ENCODE data around the gene TMEM201. TPM values are rescaled to one million over a fixed set of nuclear protein-coding genes. Genes with fewer than 3 reads are reported as not detected.

Gene TMEM201
- total and polyA plus RNA-seq, 9 of the 15 experiments (the other 6 are each of a cell fraction or from before 2014, with no cell fraction given) = 0.42 to 51.3 (median 7.4) TPM

DNA sequence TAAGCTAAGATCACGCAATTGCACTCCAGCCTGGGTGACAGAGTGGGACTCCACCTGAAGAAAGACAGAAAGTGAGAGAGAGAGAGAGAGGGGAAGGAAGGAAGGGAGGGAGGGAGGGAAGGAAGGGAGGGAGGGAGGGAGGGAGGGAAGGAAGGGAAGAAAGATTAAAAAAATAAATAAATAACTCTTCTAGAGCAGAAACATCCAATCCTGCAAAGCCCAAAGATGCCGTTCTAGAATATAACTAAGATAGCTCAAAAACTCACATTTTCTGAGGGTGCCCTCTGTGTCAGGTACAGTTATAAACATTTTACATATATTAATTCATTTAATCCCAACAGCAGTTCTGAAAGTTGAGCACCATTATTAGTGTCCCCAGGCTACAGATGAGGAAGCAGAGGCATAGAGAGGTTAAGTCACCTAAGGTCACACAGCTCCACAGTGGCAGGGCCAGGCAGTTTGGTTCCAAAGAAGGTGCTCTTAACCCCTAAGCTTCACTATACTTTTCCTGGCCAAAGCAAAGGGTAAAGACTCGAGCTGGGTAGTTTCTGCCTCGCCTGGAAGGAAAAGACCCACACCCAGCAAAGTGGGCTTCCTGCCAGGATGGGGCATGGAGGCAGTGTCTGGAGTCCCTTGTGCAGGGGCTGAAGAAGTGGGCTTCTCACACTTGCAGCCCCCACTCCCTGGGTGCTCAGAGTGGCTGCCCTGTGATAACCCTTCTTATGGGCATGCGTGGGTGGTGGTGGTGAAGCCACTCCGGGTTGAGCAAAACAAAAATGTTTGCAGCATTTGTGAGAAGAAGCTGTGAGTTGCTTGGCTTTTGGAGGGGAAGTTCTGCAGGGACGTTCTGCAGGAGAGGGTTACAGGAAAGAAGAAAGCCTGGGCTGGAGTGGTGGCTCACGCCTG is 54.9 kb downstream of the TMEM201 start (continued):
- TF ChIP-seq TAL1 (IDR thresholded peaks at IDR 0.05) (no peak), MEIS2 (IDR thresholded peaks at IDR 0.05; ENCODE audit: partially characterized antibody) (no peak), LCOR (CRISPR knock-in tag; IDR thresholded peaks at IDR 0.05) (no peak), ELF2 (CRISPR knock-in tag; IDR thresholded peaks at IDR 0.05) (no peak), C11orf30 (IDR thresholded peaks at IDR 0.05; ENCODE audit: low read depth) (no peak), TGIF2 (CRISPR knock-in tag; IDR thresholded peaks at IDR 0.05) (no peak), NFIC (IDR thresholded peaks at IDR 0.05) (peak; percentile 51; the same call in 1 of the 2 replicates), SIN3B (IDR thresholded peaks at IDR 0.05; ENCODE audit: low read depth) (no peak), ZNF445 (CRISPR knock-in tag; IDR thresholded peaks at IDR 0.05; ENCODE audit: low read depth) (no peak), PCBP1 (IDR thresholded peaks at IDR 0.05; ENCODE audit: low read depth, low read length, poor library complexity, severe bottlenecking) (peak; percentile 47), SMAD3 (CRISPR knock-in tag; conservative IDR thresholded peaks at IDR 0.05) (no peak), ESRRA (IDR thresholded peaks at IDR 0.05; ENCODE audit: borderline replicate concordance, low read depth) (peak; percentile 81), HNRNPK (IDR thresholded peaks at IDR 0.05; ENCODE audit: low read depth, low read length, poor library complexity, severe bottlenecking) (peak; percentile 74), NBN (IDR thresholded peaks at IDR 0.05; ENCODE audit: low read depth) (no peak), MEF2D (tag; conservative IDR thresholded peaks at IDR 0.05; ENCODE audit: low read depth) (no peak)
- TF ChIP-seq, protein P1, sequence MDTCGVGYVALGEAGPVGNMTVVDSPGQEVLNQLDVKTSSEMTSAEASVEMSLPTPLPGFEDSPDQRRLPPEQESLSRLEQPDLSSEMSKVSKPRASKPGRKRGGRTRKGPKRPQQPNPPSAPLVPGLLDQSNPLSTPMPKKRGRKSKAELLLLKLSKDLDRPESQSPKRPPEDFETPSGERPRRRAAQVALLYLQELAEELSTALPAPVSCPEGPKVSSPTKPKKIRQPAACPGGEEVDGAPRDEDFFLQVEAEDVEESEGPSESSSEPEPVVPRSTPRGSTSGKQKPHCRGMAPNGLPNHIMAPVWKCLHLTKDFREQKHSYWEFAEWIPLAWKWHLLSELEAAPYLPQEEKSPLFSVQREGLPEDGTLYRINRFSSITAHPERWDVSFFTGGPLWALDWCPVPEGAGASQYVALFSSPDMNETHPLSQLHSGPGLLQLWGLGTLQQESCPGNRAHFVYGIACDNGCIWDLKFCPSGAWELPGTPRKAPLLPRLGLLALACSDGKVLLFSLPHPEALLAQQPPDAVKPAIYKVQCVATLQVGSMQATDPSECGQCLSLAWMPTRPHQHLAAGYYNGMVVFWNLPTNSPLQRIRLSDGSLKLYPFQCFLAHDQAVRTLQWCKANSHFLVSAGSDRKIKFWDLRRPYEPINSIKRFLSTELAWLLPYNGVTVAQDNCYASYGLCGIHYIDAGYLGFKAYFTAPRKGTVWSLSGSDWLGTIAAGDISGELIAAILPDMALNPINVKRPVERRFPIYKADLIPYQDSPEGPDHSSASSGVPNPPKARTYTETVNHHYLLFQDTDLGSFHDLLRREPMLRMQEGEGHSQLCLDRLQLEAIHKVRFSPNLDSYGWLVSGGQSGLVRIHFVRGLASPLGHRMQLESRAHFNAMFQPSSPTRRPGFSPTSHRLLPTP (IDR thresholded peaks at IDR 0.05; ENCODE audit: borderline replicate concordance, extremely low read depth, insufficient read length) = no peak
- TF ChIP-seq, protein P2, sequence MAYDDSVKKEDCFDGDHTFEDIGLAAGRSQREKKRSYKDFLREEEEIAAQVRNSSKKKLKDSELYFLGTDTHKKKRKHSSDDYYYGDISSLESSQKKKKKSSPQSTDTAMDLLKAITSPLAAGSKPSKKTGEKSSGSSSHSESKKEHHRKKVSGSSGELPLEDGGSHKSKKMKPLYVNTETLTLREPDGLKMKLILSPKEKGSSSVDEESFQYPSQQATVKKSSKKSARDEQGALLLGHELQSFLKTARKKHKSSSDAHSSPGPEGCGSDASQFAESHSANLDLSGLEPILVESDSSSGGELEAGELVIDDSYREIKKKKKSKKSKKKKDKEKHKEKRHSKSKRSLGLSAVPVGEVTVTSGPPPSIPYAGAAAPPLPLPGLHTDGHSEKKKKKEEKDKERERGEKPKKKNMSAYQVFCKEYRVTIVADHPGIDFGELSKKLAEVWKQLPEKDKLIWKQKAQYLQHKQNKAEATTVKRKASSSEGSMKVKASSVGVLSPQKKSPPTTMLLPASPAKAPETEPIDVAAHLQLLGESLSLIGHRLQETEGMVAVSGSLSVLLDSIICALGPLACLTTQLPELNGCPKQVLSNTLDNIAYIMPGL (CRISPR knock-in tag; IDR thresholded peaks at IDR 0.05) = no peak
- TF ChIP-seq, protein P3, sequence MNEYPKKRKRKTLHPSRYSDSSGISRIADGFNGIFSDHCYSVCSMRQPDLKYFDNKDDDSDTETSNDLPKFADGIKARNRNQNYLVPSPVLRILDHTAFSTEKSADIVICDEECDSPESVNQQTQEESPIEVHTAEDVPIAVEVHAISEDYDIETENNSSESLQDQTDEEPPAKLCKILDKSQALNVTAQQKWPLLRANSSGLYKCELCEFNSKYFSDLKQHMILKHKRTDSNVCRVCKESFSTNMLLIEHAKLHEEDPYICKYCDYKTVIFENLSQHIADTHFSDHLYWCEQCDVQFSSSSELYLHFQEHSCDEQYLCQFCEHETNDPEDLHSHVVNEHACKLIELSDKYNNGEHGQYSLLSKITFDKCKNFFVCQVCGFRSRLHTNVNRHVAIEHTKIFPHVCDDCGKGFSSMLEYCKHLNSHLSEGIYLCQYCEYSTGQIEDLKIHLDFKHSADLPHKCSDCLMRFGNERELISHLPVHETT (CRISPR knock-in tag; conservative IDR thresholded peaks at IDR 0.05 in 1 of 2, IDR thresholded peaks at IDR 0.05 in 1 of 2) = no peak
- TF ChIP-seq, protein P4, sequence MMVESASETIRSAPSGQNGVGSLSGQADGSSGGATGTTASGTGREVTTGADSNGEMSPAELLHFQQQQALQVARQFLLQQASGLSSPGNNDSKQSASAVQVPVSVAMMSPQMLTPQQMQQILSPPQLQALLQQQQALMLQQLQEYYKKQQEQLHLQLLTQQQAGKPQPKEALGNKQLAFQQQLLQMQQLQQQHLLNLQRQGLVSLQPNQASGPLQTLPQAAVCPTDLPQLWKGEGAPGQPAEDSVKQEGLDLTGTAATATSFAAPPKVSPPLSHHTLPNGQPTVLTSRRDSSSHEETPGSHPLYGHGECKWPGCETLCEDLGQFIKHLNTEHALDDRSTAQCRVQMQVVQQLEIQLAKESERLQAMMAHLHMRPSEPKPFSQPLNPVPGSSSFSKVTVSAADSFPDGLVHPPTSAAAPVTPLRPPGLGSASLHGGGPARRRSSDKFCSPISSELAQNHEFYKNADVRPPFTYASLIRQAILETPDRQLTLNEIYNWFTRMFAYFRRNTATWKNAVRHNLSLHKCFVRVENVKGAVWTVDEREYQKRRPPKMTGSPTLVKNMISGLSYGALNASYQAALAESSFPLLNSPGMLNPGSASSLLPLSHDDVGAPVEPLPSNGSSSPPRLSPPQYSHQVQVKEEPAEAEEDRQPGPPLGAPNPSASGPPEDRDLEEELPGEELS (CRISPR knock-in tag; IDR thresholded peaks at IDR 0.05; ENCODE audit: borderline replicate concordance) = no peak

Data from K562 (cell line).